ENCODE data around the gene COA8.

DNA sequence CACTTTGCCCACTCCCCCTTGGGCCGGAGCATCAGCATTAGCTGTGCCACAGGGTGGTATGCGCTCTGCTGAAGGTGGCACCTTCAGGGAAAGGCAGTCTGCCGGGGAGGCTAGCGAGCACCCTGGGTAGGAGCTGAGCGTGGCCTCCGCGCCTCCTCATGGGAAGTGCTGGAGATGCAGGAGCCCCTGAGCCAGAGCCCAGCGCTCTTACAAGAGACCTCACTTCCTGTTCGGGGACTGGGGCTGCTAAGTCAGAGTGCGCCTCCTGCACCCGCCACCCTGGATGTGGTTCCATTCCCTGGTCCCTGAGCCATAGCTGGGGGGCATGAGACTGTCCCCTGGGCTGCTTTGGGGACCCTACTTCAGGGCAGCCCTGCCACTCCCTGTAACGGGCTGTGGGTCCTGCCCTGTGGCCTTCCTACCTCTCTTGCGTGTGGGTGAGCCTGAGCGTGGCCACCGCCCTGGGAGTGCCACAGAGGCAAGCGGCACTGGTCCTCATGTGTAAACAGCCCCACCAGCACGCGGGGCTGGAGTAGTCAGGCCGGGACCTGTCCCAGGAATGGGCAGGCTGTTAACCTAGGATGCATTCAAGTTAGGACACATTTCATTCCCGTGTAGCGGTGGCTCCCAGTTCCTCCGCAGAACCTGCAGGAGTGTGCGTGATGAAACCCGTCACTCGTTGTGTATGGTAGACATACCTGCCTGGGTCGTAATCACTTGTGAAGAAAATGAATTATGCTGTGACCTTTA, 19.4 kb downstream of the COA8 start:
- TF ChIP-seq, protein P1, sequence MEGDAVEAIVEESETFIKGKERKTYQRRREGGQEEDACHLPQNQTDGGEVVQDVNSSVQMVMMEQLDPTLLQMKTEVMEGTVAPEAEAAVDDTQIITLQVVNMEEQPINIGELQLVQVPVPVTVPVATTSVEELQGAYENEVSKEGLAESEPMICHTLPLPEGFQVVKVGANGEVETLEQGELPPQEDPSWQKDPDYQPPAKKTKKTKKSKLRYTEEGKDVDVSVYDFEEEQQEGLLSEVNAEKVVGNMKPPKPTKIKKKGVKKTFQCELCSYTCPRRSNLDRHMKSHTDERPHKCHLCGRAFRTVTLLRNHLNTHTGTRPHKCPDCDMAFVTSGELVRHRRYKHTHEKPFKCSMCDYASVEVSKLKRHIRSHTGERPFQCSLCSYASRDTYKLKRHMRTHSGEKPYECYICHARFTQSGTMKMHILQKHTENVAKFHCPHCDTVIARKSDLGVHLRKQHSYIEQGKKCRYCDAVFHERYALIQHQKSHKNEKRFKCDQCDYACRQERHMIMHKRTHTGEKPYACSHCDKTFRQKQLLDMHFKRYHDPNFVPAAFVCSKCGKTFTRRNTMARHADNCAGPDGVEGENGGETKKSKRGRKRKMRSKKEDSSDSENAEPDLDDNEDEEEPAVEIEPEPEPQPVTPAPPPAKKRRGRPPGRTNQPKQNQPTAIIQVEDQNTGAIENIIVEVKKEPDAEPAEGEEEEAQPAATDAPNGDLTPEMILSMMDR (IDR thresholded peaks at IDR 0.05) = no peak
- TF ChIP-seq POLR2A (IDR thresholded peaks at IDR 0.05) = no peak

Measured in heart left ventricle (tissue), 13 donors.